GM19372 (cell line): ENCODE measurements around the gene HS3ST2.
"Not testable (repeated sequence)": the region's sequence is repeated elsewhere in the genome, so short reads cannot be mapped to it uniquely, and the experiment has no call there.

Experiments
- ATAC-seq: cut with Tn5 transposase; IDR thresholded peaks from one replicate; pipeline ENCODE4 v1.9.1; 2021; ENCODE audit warnings: mild to moderate bottlenecking, low read depth, moderate library complexity; ENCODE audit not compliant: unreplicated experiment

HS3ST2 gene

DNA sequence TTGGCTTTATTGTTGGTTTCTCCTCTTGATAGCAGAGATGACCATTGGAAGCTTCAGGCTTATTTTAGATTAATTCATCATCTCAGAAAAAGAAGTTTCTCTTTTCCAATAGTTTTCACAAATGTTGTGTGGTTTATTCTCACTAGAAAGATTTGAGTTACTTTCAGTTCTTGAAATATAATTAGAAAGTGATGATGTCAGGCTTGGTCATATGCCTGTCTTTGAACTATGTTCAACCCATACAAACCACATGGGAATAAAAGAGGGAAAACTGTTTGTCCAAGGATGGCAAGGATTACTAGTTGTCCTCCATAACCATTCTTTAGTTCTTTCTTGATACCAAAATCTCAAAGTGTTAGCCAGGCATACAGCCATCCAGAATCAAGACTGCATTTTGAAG, 3.7 kb upstream of the HS3ST2 start:
- no peak for ATAC-seq

DNA sequence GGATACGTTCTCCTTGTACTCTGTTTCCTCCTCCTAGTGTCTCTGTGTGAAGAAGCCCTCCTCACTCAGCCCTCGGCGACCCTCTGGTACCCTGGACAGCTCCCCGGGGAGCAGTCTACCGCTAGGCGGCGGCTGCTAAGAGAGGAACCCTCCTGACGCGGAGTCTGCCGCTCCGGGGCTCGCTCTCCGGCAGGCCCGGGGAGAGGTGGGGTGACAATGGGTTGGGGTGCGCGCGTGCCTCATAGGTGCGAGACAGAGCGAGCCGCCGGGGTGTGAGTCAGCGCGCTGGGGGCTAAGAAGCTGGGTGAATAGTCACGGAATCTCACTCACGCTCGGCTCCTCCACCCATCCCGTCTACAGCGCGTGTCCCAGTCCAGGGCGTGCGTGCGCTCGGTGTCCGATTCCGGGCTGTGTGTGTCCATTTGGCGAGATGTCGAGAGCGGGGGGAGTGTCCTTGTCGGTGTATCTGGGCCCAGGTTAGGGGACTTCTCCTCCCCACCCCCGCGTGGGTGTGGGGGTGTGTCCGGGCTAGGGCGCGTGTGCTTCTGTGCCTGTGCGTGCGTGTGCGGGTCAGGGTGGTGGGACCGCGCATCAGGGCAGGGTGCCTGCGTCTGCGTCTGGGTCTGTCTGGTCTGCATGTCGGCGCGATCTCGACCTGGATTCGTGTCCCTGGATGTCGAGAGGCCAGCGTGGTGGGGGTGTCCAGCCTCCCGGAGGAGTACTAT, 577 bp upstream of the HS3ST2 start:
- no peak for ATAC-seq

DNA sequence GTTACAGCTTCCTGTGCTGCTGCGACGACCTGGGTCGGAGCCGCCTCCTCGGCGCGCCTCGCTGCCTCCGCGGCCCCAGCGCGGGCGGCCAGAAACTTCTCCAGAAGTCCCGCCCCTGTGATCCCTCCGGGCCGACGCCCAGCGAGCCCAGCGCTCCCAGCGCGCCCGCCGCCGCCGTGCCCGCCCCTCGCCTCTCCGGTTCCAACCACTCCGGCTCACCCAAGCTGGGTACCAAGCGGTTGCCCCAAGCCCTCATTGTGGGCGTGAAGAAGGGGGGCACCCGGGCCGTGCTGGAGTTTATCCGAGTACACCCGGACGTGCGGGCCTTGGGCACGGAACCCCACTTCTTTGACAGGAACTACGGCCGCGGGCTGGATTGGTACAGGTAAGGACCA, 746 bp downstream of the HS3ST2 start:
- no peak for ATAC-seq

DNA sequence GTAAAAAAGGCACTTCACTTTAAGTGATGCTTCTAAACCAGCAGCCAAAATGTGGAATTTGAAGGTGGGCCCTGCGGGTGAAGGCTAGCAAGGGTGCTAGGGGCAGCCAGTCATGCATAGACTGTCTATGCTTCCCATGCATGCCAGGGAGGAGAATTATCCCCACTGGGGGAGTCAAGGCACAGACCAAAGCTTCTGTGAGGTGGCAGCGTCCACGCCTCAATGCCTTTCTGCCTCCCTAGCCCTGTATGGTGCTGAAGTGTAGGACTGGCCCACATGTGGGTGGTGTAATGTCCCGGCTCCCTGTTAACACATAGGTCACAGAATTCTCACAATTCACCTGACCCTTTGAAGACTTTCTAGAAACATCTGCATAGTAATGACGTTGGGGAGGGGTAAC, 1.9 kb downstream of the HS3ST2 start:
- ATAC-seq, result no peak

DNA sequence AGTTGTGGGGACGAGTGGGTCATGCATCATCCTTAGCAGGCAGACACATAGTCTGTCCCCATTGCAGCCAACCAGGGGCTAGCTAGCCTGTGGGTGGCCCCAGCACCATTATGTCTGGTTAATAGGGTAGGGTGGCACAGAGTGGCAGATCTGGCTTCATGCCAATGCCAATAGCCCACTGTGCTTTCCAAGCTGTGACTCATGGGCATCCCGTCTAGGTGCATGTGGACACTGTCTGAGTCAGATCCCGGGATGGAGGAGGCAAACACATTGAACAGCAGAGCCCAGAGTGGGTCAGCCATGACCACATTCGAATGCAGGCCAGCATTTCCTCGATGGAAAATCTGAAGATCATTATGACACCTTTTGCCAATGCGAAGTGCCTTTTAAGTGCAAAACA, 2.5 kb downstream of the HS3ST2 start:
- ATAC-seq, result no peak

DNA sequence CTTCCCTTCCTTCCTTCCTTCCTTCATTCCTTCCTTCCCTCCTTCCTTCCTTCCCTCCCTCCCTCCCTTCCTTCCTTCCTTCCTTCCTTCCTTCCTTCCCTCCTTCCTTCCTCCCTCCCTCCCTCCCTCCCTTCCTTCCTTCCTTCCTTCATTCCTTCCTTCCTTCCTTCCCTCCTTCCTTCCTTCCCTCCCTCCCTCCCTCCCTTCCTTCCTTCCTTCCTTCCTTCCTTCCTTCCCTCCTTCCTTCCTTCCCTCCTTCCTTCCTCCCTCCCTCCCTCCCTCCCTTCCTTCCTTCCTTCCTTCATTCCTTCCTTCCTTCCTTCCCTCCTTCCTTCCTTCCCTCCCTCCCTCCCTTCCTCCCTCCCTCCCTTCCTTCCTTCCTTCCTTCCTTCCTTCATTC, 4.8 kb downstream of the HS3ST2 start:
- ATAC-seq, result not testable (repeated sequence)

DNA sequence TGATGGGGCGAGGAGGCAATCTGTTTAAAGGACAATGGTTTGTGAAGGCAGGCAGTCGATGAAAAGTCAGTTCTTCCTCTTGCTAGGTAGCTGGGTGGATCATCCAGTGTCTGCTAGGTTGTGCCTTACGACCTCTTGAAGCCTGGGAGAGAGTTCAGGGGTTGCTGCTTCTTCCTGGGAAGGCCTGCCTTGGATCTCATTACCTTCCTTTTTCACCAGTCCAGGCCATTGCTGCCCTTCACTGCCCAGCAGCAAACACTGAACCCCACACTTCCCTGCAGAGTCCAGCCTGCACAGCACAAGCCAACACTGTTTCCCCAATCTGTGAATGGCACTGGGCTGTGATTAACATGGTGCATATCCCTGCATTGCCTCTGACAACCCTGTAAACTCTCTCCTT, 24.7 kb downstream of the HS3ST2 start:
- ATAC-seq, result no peak

DNA sequence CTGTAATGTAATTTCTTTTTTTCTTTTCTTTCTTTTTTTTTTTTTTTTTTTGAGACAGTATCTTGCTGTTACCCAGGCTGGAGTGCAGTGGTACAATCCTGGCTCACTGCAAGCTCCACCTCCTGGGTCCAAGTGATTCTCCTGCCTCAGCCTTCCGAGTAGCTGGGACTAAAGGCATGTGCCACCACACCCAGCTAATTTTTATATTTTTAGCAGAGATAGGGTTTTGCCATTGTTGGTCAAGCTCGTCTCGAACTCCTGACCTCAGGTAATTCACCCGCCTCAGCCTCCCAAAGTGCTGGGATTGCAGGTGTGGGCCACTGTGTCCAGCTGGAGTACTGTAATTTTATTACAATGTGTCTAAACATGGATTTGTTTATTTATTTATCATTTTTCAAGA, 28.1 kb downstream of the HS3ST2 start:
- ATAC-seq, result not testable (repeated sequence)

DNA sequence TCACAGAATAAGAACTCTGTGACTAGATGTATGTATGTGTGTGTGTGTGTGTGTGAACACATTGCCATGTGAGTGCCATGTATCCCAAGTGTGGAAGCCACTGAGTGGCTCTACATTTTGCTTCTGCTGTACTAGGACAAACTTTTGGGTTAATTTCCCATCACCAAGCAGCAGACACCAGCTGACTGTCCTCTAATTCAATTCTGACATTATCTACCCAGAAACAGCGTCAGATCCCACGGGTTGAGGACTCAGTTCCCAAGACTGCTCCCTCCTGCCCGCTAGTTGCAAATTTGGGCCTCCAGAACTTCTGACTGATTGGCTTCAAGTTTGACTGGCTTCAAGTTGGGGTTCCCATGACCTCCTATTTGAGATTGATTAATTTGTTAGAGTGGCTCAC, 29.2 kb downstream of the HS3ST2 start:
- no peak for ATAC-seq

DNA sequence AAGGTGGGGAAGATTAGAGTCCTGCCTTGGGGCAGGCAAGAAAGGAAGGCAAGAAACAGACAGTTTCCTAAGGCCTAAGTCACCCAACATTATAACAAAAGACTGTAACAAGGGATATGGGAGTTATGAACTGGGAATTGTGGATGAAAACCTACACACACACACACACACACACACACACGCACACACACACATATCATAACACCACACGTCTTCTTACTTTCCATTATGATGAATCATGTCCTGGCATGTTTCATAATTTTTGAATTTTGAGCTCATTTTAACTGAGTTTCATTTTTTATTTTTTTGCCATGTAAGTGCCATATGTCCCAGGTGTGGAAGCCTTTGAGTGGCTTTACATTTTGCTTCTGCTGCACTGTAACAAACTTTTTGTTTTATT, 29.9 kb downstream of the HS3ST2 start:
- no peak for ATAC-seq

DNA sequence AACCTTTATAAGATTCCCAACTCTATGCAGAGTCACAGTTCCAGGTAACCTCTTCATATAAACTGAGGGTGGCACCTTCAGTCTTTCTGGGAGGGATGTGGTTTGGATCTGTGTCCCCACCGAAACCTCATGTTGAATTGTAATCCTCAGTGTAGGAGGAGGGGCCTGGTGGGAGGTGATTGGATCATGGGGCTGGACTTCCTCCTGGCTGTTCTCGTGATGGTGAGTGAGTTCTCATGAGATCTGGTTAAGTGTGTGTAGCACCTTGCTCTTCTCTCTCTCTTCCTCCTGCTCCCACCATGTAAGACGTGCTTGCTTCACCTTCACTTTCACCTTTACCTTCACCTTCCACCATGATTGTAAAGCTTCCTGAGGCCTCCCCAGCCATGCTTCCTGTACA, 30.5 kb downstream of the HS3ST2 start:
- ATAC-seq, result no peak

DNA sequence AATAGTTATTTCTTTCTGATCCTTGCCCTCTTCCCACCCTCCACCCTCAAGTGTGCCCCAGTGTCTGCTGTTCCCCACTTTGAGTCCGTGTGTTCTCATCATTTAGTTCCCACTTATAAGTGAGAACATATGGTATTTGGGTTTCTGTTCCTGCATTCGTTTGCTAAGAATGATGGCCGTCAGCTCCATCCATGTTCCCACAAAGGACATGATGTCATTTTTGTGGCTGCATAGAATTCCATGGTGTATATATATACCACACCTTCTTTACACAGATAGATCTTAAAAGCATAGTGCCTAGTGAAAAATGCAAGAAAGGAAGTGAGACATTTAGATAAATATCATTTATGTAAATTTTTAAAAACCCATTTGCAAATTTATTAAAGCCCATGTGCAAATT, 33.1 kb downstream of the HS3ST2 start:
- ATAC-seq, result no peak

DNA sequence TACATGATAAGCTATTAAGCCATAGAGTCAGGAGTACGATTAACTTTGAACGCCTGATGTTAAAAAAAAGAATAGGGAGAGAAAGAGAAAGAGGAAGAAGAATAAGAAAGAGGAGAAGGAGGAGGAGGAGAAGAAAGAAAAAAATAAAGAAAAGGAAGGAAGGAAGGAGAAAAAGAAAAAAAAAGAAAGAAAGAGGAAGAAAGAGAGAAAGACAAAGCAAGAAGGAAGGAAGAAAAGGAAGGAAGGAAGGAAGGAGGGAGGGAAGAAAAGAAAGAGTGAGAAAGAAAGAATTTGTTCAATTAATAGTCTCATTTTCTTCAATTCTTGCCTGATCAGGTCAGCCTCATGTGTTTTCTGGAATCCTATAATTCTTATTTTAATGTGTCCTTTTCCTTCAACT, 33.7 kb downstream of the HS3ST2 start:
- no peak for ATAC-seq

DNA sequence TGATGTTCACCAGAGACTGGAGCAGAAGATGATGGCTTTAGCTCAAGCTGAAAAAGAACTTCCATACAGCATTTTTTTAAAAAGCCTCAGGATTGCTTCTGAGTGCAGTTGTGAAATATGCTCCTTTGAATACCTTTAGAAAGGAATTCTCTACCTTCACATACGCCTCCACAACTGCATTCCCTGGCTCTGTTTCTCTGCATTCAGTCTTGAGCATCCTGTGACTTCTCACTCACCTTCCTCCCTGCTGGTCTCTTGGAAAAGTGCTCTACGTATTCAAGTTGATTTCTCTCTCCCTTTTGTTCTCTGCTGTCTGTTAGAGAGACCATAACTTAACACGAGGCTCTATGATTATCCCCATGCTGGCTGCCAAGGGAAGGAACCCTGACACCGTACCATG, 34.5 kb downstream of the HS3ST2 start:
- ATAC-seq, result no peak

DNA sequence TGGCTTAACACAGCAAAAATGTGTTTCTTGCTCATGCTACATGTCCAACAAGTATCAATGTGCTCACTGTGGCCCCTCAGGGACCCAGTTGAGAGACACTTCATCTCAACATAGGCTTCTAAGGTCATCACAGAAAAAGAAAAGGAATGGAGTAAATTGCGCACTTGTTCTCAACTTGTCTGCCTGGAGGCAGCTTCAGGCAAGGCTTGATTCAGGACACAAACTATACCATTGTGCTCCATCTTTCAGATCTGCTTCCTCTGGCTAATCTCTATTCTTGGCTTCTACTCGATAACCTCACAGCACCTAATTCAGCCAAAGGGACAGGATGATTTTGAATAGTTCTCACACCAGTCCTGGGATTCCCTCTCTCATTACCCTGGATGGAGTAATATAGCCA, 35.6 kb downstream of the HS3ST2 start:
- ATAC-seq, result no peak

DNA sequence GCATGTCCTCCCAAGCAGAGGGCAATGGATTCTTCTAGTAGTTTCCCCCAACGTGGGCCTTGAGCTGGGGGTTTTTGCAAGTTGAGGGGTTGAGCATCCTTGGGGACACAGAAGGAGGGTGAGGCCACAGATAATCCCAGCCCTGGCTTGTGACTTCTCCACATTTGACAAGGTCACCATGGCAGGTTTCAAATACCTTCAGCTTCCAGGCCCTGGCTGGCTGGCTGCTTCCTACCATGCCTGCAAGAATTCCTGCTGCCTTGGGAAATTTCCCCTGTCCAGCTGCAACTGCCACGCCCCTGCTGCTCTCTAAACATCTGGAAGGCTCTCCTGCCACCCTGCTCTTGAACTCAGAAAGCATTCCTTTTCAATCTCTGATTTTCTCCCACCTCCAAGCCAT, 41.3 kb downstream of the HS3ST2 start:
- ATAC-seq, result no peak

DNA sequence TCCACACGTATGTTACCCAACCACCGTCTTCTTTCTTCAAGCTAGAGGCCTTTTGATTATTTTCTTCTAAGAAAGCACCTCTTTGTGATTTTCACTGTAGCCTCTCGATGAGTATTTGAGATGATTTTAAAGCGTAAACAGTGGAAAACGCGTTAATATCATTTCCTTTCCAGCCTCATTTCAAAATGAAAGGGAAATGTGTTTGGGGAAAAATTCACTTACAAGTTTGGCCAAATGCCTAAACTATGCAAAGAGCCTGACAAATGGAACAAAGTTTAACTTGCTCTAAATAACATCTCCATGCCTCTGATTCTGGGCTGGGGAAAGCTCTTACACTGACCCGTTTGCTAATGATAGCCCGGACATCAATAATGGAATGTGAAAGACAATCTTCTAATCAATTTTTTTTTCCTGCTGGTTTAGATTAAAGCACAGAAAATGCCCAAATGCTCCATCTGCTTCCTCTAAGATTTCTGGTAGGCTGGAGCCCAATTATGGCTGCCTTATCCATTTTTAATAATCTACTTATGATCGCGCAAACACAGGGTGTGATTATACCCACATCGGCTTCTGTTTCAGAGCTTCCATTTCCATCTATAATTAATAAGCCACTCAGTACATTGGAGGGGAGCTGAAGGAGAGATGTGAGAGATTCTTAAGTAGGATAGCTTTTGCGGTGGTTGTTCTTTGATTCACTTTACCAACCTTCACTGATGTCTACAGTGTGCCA, 43.5 kb downstream of the HS3ST2 start:
- no peak for ATAC-seq

DNA sequence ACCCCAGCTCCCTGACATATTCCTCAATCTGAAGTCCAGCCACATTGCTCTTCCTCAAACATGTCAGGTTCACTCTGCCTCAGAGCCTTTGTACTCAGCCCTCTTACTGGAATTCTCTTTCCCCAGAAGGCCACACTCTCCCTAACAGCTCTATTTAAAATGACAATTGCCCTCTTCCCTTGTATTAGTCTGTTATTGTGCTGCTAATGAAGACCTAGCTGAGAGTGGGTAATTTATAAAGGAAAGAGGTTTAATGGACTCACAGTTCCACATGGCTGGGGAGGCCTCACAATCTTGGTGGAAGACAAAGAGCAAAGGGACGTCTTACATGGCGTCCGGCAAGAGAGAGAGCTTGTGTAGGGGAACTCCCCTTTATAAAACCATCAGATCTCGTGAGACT, 46.0 kb downstream of the HS3ST2 start:
- no peak for ATAC-seq

DNA sequence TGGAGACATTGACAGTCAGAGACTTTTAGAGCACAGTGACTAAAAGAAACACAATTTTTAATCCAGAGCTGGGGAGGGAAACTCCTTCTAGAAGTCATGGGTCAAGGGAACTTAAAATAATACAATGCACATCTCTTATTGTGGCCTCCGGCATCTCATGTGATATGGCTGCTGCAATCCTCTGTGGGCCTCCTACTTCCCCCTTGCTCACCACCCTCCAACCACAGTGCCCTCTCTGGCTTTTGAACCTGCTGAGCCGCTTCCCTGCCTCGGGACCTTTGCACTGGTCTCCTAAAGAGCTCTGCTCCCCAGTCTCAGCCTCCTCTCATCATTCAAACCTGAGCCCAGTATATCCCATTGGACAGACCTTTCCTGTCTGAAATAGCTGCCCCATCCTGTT, 47.6 kb downstream of the HS3ST2 start:
- ATAC-seq, result no peak

DNA sequence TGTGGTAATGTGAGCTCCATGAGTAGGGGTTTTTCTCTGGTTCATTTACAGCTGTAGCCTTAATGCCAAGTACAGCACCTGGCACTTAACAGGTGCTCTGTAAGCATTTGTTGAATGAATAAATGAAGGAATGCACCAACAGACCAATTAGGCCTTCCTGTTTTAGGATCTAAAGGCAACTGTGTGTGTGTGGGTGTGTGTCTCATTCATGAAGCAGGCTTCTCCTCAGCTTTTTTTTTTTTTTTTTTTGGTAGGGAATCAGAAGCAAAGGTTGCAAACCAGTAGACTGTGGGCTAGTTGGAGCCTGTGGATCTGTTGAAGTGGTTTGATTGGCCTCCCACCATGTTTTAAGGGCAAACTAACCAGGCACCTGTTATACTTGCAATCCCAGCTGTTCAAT, 48.1 kb downstream of the HS3ST2 start:
- no peak for ATAC-seq

DNA sequence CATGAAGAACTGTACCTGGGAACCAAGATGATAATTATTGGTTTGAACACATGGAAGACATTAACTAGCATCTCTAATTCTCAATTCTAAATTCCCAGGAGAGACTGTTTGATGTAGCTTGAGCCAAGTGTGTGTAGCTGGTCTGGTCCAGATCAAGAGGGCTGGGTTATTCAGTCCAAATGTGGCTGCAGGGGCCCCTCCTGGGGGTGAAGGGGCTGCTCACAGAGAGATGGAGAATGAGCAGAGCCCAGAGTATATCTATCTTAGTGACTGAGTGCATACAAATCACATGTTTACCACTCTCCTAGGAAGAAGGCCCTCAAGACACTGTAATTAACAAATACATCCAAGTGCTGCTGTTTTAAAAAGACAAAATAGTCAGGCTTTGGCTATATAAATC, 50.4 kb downstream of the HS3ST2 start:
- no peak for ATAC-seq

DNA sequence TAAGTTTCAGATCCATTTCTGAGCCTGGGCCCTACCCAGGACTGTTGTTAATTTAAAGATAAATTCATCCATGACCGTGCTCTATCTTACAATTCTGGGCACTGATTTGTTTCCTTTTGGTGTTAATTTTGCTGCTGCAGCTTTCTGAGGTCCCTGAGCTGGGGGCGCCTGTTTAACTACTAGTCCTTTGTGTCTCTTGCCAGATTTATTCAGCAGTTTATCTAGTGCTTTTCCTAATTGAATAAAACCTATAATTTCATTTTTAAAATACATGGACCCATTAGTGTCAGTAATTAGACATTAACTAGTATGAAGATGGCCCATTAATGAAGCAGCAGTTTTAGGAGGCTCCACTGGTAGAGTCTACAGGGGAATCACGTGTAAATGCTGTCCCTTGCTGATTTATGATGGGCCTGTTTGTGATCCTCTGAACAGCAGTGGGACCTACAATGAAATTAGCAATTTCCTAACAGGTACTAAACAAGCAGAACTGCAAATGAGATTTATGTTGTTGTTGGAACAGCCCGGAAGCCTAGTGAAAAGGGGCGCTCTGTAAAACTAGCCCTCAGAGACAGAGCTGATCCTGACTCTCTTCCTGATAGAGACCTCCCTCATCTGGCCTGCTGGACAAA, 54.7 kb downstream of the HS3ST2 start:
- no peak for ATAC-seq
